Loucy (cell line): ENCODE results near the gene AURKAIP1.

Experiments used
- EZH2phosphoT487 ChIP-seq: fragments of 200-600 bp; IDR thresholded peaks from 2 replicates; pipeline ENCODE4 v1.6.1; 2018; ENCODE audit warnings: antibody characterized with exemption, mild to moderate bottlenecking, moderate library complexity, borderline replicate concordance
- TF ChIP-seq, protein P1 (sequence below): fragments of 200-600 bp; sonication (generic); conservative IDR thresholded peaks from 2 replicates; pipeline ENCODE4 v1.5.1; 2014; ENCODE audit warnings: mild to moderate bottlenecking, antibody characterized with exemption, low read length

DNA sequence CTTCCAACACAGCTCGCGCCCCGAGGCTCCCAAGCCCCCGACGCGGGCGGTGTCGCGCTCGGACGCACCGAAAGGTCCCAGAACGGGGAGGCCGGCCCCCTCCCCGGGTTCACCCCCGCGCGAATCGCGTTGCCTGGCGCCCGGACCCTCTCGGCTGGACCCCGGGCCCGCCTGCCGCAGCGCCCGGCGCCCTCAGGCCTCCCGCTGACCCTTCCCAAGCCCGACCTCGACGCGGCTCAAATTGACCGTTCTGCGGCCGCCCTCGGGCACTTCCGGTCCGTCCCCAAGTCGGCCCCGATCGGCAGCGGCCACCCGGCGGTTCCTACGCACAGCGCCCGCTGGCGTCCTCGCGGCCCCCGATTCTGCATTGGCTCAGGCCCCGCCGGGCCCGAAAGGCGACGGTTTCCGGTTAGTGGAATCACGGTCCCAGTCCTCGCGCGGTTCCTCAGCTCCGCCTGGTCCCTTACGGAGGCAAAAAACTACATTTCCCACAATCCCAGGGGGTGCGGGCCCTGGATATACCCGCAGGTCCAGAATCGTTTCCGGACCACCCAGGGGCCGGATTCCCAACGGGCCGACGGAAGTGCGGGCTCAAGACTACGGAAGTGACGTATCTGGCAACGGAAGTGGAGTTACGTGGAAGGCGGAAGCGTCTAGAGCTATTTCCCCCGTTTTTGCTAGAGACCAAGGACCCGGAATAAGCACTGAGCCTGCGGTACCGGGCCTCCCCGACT lies at the start of gene AURKAIP1:
- TF ChIP-seq, protein P1, sequence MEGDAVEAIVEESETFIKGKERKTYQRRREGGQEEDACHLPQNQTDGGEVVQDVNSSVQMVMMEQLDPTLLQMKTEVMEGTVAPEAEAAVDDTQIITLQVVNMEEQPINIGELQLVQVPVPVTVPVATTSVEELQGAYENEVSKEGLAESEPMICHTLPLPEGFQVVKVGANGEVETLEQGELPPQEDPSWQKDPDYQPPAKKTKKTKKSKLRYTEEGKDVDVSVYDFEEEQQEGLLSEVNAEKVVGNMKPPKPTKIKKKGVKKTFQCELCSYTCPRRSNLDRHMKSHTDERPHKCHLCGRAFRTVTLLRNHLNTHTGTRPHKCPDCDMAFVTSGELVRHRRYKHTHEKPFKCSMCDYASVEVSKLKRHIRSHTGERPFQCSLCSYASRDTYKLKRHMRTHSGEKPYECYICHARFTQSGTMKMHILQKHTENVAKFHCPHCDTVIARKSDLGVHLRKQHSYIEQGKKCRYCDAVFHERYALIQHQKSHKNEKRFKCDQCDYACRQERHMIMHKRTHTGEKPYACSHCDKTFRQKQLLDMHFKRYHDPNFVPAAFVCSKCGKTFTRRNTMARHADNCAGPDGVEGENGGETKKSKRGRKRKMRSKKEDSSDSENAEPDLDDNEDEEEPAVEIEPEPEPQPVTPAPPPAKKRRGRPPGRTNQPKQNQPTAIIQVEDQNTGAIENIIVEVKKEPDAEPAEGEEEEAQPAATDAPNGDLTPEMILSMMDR, result 0 out of 2 replicates have a peak, but pooled peaks have one; percentile 23
- TF ChIP-seq EZH2phosphoT487, result no peak
